NCI-H2029 (cell line): ENCODE measurements around the gene DIP2C.
"Not testable (repeated sequence)": the region's sequence is repeated elsewhere in the genome, so short reads cannot be mapped to it uniquely, and the experiment has no call there.

Experiments used
- DNase-seq: peaks from one replicate; lab custom pipeline; 2025; lab: John Stamatoyannopoulos, UW

DIP2C gene

DNA sequence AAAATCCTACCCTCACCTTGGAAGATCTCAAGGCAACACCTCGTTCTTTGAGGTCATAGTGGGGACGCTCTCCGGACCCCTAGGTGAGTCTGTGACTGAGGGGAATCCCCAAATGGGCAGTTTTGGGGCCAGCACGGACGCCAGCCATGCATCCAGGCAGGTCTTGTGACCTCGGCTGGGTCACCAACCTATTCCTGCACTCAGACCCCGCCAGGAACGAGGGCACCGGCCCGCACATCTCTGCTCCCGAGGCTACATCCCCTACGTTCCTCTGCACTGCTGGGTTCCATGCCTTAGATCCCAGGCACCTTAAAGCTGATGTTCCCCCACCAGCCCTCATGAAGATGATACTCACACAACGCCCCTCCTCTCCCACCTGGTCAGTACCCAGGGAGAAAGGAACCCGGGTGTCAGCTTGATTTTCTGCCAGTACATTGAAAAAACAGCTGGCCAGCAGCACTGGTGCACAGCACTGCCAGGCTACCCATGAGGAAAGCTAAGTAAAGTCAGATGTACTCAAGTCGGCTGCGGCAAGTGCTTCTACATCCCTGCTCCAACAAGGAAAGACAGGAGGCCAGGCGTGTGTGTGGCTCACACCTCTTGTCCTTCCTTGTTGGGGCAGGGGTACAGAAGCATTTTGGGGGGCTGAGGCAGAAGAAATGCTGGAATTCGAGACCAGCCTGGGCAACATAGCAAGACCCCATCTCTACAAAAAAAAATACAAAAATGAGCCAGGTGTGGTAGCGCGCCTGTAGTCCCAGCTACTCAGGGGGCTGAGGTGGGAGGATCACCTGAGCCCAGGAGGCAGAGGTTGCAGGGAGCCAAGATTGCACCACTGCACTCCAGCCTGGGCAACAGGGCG lies 48.1 kb downstream of the DIP2C start:
- no peak for DNase-seq

DNA sequence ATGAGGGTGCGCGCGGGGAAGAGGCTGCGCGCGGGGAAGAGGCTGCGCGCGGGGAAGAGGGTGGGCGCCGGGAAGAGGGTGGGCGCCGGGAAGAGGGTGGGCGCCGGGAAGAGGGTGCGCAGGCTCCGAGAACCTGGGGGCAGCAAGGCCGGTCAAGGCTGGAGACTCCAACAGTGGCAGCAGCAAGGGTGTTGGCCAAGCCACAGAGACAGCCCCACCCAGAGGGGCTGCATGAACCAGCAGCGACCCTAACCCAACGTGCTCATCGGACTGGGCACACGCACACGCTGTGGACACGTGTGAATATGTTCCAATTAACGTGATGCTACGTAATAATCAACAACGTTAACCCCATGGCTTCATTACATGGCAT lies 48.8 kb downstream of the DIP2C start:
- DNase-seq = no peak

DNA sequence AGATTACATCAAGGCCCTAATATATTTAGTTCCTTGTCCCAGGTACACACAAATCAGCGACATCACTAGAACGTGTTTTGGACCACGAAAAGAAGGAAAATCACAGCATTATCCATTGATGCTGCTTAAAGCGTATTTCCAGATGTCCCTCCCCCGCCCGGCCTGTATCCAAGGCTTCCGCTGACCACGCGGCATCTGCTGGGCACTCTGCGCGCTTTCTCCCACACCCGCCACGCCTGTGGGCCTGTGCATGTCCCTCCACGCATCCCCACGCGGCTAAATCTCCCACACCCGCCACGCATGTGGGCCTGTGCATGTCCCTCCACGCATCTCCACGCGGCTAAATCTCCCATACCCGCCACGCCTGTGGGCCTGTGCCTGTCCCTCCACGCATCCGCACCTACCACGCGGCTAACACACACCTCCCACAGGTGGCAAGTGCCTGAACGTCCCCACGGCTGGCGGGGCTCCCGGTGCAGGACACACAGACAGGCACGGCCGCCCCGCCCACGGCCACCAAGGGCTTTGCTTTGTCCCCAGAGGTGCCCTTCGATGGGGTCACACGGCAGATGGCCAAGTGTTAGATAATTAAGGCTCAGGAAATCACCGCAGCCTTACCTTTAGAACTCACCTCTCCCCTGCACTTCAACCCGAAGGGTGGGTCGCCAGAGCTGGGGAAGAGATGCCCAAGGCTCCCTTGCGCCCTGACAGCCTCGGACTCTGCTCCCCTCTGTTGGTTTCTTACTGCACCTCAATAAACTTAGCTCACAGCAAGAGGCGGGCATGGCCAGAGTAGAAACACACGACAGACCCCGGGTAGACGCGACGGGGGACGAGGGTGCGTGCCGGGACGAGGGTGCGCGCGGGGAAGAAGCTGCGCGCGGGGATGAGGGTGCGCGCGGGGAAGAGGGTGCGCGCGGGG lies 49.5 kb downstream of the DIP2C start:
- no peak for DNase-seq

DNA sequence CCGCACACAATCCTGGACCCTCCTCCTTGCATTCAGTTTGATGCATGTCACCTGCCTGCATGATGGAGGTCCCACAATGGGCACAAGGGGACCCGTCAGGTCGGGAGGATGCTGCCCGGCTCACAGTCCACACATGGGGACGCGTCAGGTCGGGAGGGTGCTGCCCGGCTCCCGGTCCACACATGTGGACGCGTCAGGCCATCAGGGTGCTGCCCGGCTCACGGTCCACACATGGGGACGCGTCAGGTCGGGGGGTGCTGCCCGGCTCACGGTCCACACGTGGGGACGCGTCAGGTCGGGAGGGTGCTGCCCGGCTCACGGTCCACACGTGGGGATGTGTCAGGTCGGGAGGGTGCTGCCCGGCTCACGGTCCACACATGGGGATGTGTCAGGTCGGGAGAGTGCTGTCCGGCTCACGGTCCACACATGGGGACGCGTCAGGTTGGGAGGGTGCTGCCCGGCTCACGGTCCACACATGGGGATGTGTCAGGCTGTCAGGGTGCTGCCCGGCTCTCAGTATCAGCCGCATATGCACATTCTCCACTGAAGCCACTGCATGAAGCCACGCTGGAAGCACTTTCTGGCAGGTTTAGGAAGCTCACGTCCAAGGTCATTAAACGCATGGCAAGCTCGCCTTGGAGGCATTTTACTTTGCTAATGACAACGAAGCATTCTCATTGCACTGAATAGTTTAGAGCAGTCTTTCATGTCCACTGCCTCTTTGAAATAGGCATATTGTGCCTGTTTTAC lies 50.3 kb downstream of the DIP2C start:
- no peak for DNase-seq

DNA sequence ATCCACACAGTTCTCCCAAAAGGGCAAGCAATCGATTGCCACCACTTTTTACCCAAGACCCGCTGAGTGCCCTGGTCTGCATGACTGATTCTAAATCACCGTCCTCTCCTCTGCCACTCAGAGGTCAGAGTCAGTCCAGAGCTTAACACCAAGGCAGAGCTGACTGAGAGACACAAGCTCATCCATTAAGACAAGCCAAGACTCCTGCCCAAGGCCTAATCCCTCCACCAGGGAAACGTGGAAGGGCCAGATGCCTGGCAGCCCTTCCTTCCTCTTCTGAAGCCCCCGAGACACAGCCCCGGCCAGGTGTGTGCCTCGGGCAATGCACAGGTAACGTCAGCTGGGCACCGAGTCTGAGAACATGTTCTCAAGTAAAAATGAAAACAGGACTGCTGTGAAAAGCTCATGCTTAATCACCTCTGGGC lies 51.7 kb downstream of the DIP2C start:
- no peak for DNase-seq

DNA sequence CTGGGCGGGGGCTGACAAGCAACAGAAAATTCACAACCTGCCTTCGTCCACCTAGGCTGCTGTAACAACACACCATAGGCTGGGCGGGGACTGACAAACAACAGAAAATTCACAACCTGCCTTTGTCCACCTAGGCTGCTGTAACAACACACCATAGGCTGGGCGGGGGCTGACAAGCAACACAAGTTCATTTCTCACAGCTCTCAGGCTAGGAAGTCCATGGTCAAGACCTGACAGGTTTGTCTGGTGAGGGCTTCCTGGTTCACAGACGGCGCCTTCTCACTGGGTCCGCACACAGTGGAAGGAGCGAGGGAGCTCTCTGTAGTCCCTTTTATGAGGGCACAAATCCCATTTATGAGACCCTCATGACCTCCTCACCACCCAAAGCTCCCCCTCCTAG lies 52.2 kb downstream of the DIP2C start:
- DNase-seq = no peak

DNA sequence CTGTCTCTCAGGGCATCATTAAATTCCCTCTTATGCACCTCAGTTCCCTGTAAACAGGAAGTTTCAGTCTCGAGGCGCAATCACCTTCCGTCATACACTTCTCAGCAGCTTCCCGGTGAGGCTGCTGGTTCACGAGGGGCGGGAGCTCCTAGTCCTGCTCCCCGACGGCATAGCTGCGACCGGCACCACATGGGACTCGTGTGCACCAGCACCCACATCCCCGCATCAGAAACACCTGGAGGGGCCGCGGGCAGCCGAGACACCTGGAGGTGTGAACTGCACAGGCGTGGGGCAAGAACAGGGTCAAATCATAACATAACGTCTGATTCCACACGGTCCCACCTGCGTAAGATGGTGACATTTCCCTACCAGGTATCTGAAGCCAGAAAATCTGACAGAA lies 52.7 kb downstream of the DIP2C start:
- no peak for DNase-seq

DNA sequence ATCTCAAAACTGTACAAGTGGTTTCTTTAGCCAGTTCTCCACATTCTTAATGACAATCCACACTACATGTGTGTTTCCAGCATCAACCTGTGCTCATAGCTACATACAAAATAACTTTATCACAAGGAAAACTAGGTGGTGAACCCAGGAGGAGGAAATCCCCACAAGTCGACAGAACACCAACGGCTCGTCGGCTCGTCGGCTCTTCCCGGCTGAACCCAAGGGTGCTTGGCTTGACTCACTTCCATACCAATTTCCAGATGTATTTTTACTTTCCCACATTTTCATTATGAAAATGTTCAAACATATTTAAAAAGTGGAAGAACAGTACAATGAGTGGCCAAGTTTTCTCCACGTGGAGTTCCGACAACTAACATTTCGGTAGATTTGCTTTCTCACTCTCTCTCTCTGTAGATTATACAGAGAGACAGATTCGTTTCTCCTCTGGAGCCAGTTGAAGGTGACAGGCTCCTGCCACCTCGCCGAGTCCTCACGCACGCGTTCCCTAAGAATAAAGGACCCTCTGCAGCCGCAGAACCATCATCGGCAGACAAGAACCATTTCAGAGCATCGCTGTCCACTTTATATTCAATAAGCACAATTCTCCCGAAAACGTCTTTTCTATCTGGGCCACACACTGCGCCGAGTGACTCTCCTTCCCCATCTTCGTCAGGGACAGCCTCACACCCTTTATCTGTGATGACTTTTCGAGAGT lies 53.3 kb downstream of the DIP2C start:
- DNase-seq = no peak

DNA sequence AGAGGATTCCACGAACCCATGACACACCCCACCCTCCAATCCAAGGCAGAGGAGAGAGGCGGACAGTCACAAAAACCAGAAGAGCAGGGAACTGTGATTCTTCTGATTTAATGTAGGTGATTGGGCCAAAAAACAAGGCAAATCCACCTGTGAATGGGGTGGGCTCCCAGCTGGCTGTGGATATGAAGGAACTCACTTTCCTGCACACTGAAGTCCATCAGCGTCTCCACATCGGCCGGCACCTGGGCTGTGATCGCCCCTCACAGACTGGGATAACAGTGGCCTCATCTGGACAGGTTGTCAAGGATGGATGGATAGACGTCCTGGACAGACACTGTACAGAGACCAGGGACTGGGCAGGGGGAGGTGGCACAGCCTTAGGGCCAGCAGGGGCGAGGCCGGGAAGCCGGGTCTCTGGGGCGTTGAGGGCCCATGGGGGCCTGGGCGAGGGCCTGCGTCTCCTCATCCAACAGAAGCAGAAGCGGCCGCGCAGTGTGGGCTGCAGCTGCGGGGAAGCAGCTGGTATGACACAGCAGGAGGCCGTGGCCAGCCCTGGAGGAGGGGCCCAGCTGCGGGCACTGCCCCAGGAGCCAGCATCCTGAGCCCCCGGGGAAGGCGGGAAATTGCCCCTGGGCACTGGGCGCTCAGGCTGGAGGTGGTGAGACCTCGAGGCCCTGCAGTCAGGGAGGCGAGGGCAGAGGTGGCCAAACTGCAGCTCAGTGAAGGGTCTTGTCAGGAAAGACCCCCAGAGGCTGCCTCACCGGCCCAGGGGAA lies 54.2 kb downstream of the DIP2C start:
- DNase-seq = no peak

DNA sequence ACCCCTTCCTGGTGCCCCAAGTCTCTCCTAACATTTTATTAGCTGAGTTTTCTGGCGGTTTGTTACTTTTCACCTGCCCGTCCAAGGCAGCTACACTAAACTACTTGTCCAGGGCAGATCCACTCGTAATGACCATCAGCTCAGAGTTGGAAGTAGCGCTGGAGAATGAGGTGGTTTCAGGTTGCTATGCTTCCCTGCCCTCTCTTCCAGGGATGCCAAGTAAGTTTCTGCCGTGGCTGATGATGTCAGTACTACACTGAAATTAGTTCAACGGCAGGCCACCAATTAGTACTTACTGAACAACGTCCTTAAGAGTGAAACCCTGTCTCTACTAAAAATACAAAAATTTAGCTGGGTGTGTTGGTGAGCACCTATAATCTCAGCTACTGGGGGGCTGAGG lies 55.2 kb downstream of the DIP2C start:
- DNase-seq = no peak

DNA sequence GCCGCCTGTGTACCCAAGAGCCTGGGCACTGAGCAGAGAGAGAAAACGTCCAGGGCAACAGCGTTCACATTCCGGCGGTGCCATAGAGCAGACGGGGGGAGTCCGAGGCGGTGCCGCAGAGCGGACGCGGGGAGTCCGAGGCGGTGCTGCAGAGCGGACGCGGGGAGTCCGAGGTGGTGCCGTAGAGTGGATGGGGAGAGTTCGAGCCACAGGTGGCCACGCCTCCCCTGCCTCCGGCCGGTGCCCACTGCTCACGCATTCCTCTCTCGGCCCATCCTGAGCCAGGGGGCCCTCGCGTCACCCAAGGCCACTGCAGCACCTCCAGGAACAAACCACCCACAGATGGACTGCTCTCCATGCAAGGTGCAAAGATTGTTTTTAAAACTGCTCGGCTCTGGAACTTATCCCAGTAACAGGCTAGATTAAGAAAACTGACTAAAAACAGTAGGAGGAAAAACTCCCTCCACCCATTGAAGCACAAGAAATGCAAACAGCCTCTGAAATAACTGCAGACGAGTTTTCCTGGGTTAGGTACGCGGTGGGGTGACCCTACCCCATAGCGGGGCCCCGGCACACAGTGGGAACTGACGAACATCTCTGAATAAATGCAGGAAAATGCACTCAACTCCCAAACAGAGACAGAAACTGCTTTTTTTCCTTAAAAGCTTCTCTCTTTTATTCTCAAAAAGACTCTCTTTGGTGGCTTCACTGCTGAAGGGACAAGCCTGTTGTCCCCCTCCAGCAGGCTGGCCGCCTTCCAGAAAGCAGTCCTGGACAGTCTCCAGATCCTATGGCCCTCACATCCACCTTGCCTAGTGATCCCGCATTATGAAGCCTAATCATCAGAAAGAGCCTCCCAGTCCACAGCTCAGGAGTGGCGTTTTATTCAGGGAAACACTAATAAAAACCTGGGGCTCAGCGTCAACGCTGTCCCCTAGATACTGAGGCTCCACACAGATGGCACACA lies 55.9 kb downstream of the DIP2C start:
- no peak for DNase-seq

DNA sequence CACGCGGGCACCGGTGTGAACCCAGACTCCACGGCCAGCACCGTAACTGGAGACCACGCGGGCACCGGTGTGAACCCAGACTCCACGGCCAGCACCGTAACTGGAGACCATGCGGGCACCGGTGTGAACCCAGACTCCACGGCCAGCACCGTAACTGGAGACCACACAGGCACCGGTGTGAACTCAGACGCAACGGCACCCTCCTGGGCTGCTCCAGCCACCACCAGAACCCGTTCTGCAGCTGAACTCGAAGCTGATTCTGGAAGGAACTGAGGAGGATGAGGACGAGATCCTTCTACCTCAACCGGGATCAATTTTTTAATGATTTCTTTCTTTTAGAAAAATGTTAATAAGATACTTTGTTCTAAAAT lies 56.7 kb downstream of the DIP2C start:
- not testable (repeated sequence) for DNase-seq

DNA sequence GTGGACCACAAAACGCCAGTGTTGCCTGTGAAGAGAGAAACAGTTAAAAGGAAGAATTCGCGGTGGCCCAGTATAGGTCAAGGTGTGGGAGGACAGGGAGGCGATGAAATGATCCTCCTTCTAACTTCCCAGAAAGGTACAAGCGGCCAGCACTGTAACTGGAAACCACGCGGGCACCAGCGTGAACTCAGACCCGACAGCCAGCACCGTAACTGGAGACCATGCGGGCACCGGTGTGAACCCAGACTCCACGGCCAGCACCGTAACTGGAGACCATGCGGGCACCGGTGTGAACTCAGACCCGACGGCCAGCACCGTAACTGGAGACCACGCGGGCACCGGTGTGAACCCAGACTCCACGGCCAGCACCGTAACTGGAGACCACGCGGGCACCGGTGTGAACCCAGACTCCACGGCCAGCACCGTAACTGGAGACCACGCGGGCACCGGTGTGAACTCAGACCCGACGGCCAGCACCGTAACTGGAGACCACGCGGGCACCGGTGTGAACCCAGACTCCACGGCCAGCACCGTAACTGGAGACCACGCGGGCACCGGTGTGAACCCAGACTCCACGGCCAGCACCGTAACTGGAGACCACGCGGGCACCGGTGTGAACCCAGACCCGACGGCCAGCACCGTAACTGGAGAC lies 57.2 kb downstream of the DIP2C start:
- DNase-seq = not testable (repeated sequence)

DNA sequence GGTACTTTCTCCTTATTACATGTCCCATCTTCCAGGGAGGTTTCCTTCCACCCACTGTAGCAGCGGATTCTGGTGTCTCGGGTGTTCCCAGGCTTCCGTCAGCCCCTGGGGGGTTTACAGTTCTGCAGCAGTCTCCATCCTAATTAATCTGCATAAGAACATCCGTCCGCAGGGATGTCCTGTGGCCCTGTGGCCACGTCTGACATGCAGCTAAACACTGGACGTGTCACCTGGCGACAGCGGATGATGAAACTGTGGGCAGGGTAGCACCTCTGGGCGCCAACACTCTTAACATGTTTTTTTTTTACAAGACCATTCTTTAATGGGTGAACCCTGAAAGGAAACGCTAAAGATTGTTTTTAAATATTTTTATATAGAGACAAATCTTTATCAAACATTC lies 58.2 kb downstream of the DIP2C start:
- no peak for DNase-seq

DNA sequence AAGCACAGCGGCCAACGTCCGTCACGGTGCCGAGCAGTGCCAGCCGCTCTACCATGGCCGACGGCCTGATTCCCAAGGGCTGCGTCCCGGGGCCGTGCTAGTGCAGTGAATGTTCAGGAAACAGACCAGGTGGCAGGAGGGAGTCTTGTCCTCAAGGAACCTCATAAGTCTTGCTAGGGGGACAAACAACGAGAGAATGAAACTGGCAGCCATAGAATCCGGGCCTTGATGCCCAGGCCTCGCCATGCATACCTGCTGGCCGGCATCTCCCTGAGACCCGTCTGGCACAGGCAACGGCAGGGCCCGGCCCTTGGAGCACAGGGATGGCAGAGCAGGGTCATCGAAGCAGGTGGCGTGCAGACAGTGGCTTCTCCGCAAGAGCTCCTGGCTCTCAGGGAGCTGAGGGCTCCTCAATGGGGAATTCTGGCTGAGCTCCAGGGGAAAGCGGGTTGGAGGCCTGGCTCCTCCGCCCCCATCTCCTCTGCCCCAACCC lies 58.8 kb downstream of the DIP2C start:
- peak; percentile 24 for DNase-seq

DNA sequence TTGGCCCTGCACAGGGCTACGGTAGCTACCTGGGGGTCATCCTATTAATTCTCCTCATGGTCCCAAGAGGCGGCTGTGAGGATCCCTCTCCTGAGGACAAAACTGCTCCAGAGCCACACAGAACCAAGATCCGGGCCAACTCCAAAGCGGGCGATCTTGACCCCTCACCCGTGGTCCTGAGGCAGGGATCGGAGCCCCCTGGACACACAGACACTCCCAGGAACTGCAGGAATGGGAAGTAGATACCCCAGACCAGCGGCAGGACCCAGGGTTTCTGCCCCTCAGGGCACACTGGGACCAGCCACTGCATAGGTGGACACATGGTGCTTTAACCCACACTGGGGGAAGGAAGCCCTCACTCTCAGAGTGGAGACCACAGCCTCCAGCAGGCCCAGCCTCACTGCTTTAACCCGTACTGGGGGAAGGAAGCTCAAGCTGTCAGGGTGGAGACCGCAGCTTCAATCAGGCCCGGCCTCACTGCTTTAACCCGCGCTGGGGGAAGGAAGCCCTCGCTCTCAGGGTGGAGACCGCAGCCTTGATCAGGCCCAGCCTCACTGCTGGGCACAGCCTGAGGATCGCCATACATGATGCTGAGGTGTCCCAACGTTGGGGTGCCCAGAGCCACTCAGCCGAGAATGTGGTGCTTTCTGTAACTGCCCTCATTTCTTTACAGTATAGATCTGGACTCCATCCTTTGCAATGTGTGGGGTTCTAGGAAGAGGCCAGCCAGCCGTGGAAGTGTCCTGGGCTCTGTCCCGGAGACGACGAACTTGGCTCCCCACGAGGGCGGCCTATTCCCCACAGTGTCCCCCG lies 60.1 kb downstream of the DIP2C start:
- no peak for DNase-seq

DNA sequence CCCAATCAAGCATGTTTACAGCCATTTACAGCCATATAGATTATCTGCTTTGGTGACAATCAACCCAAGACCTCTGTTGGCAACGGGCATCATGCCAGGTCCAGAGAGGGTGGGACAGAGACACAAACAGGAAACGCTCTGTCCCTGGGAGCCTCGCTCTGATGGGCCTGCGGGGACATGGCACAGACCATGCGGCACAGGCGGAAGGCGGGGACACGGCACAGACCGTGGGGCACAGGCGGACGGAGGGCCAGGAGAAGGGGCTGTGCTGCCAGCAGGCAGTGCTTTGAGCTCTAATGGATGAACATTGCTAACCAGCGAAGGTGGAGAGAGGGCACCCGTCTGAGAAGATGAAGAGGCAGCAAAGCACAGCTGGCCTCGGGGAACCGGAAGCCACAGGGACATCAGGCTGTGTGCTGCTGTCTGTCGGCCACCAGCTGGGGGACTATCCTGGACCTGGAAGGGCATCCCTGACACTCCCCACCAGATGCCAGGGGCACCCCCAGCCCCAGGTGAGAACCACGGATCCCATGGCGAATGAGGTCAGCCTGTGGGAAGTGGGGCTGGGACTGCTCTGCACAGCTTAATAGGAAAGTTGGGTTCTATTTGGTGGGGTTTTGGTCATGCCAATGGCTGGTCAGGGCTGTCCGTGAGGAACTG lies 61.0 kb downstream of the DIP2C start:
- DNase-seq = no peak
